Liver (tissue), 3 donors: Measurements from ENCODE around the gene SCN10A.

Experiments
- EGR1 ChIP-seq, 2 donors: IDR thresholded peaks; 2 replicates each; pipeline ENCODE4 v1.6.1; 2016 to 2018; ENCODE audit warnings: antibody characterized with exemption in 2 of 2, low read depth in 2 of 2
- MAX ChIP-seq: IDR thresholded peaks from 2 replicates; pipeline ENCODE4 v1.6.1; 2016; ENCODE audit warnings: antibody characterized with exemption
- RAD21 ChIP-seq, 2 donors: IDR thresholded peaks; 2 replicates each; pipeline ENCODE4 v1.6.1; 2016; ENCODE audit warnings: antibody characterized with exemption in 2 of 2, mild to moderate bottlenecking in 2 of 2
- SP1 ChIP-seq: IDR thresholded peaks from 2 replicates; pipeline ENCODE4 v1.6.1; 2018; ENCODE audit warnings: antibody characterized with exemption, mild to moderate bottlenecking
- YY1 ChIP-seq: IDR thresholded peaks from 2 replicates; pipeline ENCODE4 v1.6.1; 2016; ENCODE audit warnings: antibody characterized with exemption, mild to moderate bottlenecking
- ZBTB33 ChIP-seq: IDR thresholded peaks from 2 replicates; pipeline ENCODE4 v1.6.1; 2016; ENCODE audit warnings: antibody characterized with exemption
- TF ChIP-seq, protein P1 (sequence below): fragments of 150-350 bp; IDR thresholded peaks from 2 replicates; pipeline ENCODE4 v1.5.1; 2017; ENCODE audit warnings: improper control_type of control experiment, low read depth, low read length; ENCODE audit not compliant: missing input control
- TF ChIP-seq, protein P2 (sequence below): IDR thresholded peaks from 2 replicates; pipeline ENCODE4 v1.6.1; 2016; ENCODE audit warnings: antibody characterized with exemption
- donor health status: healthy.
- donor health status: healthy.

DNA sequence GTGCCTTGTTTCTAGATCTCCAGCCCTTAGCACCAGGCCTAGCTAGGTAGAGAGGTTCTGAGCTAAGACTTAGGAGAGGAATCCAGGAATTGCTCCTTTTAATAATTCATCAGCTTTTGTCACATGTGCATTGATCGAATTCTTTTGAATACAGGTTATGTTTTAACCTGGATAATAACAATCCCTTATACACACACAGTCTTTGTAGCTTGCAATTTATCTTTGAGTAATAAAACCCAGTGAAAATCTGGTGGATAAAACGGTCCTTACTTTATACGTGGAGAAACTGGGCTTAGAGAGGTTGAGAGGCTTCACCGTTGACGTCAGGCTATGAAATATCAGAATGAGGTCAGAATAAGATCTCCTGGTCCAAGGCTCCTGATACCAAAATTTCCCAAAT, 7.2 kb upstream of the SCN10A start:
- no peak for TF ChIP-seq ZBTB33
- TF ChIP-seq EGR1 (IDR thresholded peaks at IDR 0.05; ENCODE audit: low read depth in 2 of 2): no peak
- TF ChIP-seq SP1: no peak
- TF ChIP-seq, protein P1, sequence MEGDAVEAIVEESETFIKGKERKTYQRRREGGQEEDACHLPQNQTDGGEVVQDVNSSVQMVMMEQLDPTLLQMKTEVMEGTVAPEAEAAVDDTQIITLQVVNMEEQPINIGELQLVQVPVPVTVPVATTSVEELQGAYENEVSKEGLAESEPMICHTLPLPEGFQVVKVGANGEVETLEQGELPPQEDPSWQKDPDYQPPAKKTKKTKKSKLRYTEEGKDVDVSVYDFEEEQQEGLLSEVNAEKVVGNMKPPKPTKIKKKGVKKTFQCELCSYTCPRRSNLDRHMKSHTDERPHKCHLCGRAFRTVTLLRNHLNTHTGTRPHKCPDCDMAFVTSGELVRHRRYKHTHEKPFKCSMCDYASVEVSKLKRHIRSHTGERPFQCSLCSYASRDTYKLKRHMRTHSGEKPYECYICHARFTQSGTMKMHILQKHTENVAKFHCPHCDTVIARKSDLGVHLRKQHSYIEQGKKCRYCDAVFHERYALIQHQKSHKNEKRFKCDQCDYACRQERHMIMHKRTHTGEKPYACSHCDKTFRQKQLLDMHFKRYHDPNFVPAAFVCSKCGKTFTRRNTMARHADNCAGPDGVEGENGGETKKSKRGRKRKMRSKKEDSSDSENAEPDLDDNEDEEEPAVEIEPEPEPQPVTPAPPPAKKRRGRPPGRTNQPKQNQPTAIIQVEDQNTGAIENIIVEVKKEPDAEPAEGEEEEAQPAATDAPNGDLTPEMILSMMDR: no peak
- no peak for TF ChIP-seq YY1
- TF ChIP-seq, protein P2, sequence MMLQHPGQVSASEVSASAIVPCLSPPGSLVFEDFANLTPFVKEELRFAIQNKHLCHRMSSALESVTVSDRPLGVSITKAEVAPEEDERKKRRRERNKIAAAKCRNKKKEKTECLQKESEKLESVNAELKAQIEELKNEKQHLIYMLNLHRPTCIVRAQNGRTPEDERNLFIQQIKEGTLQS: no peak
- no peak for TF ChIP-seq RAD21 (IDR thresholded peaks at IDR 0.05)
- TF ChIP-seq MAX: no peak
